ENCODE data around the gene TRABD2B. TPM values are rescaled to one million over a fixed set of nuclear protein-coding genes. Genes with fewer than 3 reads are reported as not detected.

TRABD2B gene
- total and polyA plus RNA-seq, 8 donors = 0.99 to 5.2 (median 3.3) TPM

GRCh38 chr1:47757226-47757975 is 239.8 kb downstream of the TRABD2B start:
- Histone ChIP-seq H3K36me3 (no peaks in the 10 kb centered on the region), H3K4me1 (no peaks in the 10 kb centered on the region), H3K27me3 (no peaks in the 10 kb centered on the region), H3K27ac (no peak overlapping the region), H3K4me3 (no peak overlapping the region), H3K9me3 (no peaks in the 10 kb centered on the region)
- TF ChIP-seq CTCF (IDR thresholded peaks at IDR 0.05) = no peak
- ATAC-seq = no peak
- intact Hi-C loops (cut with DNase I) = no loop called here
- DNase-seq = no peak

GRCh38 chr1:47756411-47756810 is 240.8 kb downstream of the TRABD2B start:
- Histone ChIP-seq H3K36me3 (no peaks in the 10 kb centered on the region), H3K27me3 (no peaks in the 10 kb centered on the region), H3K4me3 (no peak overlapping the region), H3K9me3 (no peaks in the 10 kb centered on the region), H3K4me1 (peaks cover 0 to 9% of the 10 kb centered on the region in 2 donors), H3K27ac (no peak overlapping the region)
- ATAC-seq (no peak), DNase-seq (no peak)
- no peak for TF ChIP-seq CTCF (IDR thresholded peaks at IDR 0.05)
- intact Hi-C loops (cut with DNase I) = no loop called here

GRCh38 chr1:47756006-47756405 is 241.2 kb downstream of the TRABD2B start:
- no peak for TF ChIP-seq CTCF (IDR thresholded peaks at IDR 0.05)
- no peaks in the 10 kb centered on the region for H3K9me3 ChIP-seq
- peaks cover 0 to 9% of the 10 kb centered on the region in 2 donors for H3K4me1 ChIP-seq
- H3K4me3 ChIP-seq = no peak overlapping the region
- DNase-seq = no peak
- intact Hi-C loops (cut with DNase I) = no loop called here
- H3K36me3 ChIP-seq = no peaks in the 10 kb centered on the region
- no peak overlapping the region for H3K27ac ChIP-seq
- no peaks in the 10 kb centered on the region for H3K27me3 ChIP-seq
- no peak for ATAC-seq

- Histone ChIP-seq H3K27me3 (no peaks in the 10 kb centered on the region), H3K27ac (no peak overlapping the region), H3K9me3 (no peaks in the 10 kb centered on the region), H3K36me3 (no peaks in the 10 kb centered on the region), H3K4me3 (no peak overlapping the region), H3K4me1 (peaks cover 0 to 9% of the 10 kb centered on the region in 2 donors)
- peak; percentile 40 for ATAC-seq
- peak in 1 of 4 donors; percentile 85 for DNase-seq
- peak; percentile 26 to 66 for TF ChIP-seq CTCF (IDR thresholded peaks at IDR 0.05)
- intact Hi-C loops (cut with DNase I) = no loop called here
These were observed 241.8 kb downstream of the TRABD2B start for GRCh38 chr1:47755101-47755990.

- Histone ChIP-seq H3K4me1 (peaks cover 0 to 9% of the 10 kb centered on the region in 2 donors), H3K27me3 (no peaks in the 10 kb centered on the region), H3K36me3 (no peaks in the 10 kb centered on the region), H3K27ac (no peak overlapping the region), H3K4me3 (no peak overlapping the region), H3K9me3 (no peaks in the 10 kb centered on the region)
- no peak for TF ChIP-seq CTCF (IDR thresholded peaks at IDR 0.05)
- intact Hi-C loops (cut with DNase I) = no loop called here
- DNase-seq (no peak), ATAC-seq (no peak)
These were observed 243.0 kb downstream of the TRABD2B start for GRCh38 chr1:47754221-47754620.
